GM21423 (cell line): ENCODE measurements around the gene PRKAG2.

ENCODE experiments used
- ATAC-seq: cut with Tn5 transposase; IDR thresholded peaks from one replicate; pipeline ENCODE4 v1.9.1; 2021; ENCODE audit warnings: mild to moderate bottlenecking, moderate library complexity; ENCODE audit not compliant: unreplicated experiment

The PRKAG2 gene

DNA sequence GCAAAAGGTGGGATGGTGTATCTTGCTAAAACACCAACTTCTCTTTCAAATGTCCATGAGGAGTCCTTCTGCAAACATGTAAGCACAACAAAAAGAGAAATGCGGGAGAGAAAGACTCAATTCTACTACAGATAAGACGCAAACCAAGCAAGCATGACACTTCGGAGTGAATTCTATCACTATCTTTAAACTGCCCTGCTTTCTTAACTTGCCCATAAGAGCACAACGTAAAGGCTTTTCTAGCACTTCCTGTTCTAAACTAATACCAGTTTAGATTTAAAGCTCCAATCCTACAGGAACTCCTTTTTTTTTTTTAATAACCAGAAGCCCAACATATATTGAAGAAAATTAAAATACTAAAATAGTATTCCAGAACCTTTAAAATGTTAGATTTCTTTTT, 365.6 kb downstream of the PRKAG2 start:
- no peak for ATAC-seq

DNA sequence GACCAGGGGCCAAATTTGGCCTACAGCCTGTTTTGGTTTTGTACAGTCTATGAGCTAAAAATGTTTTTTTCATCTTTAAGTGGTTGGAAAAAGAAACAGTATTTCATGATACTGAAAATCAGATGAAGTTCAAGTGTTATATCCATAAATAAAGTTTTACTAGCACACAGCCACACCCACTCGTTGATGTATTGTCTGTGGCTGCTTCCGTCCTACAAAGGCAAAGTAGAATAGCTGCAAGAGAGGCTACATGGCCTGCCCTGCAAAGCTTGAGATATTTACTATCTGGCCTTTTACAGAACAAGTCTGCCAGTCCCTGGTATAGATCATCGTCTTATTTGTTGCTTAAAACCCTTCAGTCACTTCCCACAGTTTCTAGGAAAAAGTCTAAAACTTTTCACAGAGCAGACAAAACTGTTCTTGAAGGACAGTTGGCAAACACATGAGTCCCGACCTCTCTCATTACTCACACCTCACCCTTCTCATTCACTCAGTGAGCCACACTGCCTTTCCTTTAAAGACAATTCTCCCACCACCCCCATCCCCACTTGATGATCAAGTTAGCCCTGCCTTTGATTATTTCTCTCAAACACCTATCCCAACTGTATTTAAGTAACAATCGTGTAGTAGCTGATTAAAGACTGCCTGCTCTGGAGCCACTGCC, 367.1 kb downstream of the PRKAG2 start:
- no peak for ATAC-seq

DNA sequence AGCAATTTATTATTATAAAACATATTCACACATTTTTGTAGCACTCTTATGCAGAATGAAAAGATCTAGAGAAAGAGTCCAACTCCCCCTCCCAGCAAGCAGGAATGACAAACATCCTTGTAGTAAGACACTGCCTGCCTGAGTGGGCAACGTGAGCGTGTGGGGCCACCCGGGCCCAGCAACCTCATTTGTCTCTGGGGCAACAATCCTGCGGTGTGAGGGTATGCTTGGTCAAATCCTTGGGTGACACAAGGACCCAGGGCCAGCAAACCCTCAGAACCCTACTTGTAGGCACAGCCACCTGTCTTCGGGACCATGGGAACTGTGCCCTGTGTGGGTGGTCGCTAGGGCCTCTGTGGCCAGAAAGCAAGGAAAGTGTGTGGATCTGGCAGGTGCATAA, 367.9 kb downstream of the PRKAG2 start:
- no peak for ATAC-seq

DNA sequence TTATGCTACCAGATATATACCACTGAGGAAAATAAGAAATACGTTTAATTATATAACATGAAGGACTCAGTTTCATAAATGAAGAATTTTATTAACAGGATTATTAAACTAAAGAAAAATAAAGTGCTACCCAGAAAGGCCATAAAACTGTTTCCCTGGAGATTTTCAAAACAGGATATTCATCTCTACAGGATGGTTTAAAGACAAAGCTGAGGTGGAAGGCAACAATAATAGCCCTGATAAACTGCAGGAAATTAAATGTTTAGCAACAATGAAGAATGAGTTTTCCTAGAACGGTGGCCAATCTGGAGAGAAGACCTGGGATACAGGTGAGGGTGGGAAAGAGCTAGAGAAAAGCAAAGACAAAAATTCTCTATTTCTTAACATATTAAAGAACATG, 369.1 kb downstream of the PRKAG2 start:
- no peak for ATAC-seq

DNA sequence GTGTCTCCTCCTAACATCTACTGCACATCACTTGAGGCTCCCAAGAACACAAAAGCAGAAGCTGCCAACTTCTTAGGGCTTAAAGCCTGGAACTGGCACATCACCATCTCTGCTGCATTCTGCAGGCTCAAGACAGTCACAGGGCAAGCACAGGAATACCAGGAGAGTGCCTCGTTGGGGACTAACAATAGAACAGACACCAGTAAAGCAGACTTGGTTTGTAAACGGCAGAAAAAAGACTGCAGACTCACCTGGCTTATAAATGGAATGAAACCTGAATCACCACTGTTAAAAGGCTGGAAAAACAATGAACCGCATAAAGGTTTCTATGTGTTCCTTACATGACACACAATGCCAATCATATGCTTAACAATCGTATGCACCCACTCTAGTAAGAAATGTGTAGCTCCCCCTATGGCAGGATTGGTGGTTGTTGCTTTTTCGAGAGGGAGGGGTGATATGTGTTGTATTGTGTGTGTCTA, 370.0 kb downstream of the PRKAG2 start:
- no peak for ATAC-seq
